Keratinocyte (primary cell): ENCODE measurements around the gene GOSR1.
A peak's percentile ranks its signal among the peaks of the same experiment; 100 is the strongest.

ENCODE experiments used
- EZH2 ChIP-seq: IDR thresholded peaks from one replicate; pipeline ENCODE4 v1.6.1; 2012; ENCODE audit warnings: inconsistent platforms, mild to moderate bottlenecking, low read length, moderate library complexity
- TF ChIP-seq, protein P1 (sequence below), 3 experiments: IDR thresholded peaks in 1 of 3; conservative IDR thresholded peaks in 1 of 3; optimal IDR thresholded peaks in 1 of 3; 2 replicates in 2 of 3; 3 replicates in 1 of 3; pipeline versions ENCODE3 to v1.5.1; 2011; ENCODE audit warnings: low read length in 3 of 3, mild to moderate bottlenecking in 3 of 3, moderate library complexity in 2 of 3, control low read depth in 1 of 3, inconsistent platforms in 1 of 3; ENCODE audit not compliant: insufficient read depth in 2 of 3; ENCODE audit errors: extremely low read depth in 1 of 3

GRCh38 chr17:30565073-30565935 lies 88.1 kb downstream of the GOSR1 start:
- TF ChIP-seq, protein P1, sequence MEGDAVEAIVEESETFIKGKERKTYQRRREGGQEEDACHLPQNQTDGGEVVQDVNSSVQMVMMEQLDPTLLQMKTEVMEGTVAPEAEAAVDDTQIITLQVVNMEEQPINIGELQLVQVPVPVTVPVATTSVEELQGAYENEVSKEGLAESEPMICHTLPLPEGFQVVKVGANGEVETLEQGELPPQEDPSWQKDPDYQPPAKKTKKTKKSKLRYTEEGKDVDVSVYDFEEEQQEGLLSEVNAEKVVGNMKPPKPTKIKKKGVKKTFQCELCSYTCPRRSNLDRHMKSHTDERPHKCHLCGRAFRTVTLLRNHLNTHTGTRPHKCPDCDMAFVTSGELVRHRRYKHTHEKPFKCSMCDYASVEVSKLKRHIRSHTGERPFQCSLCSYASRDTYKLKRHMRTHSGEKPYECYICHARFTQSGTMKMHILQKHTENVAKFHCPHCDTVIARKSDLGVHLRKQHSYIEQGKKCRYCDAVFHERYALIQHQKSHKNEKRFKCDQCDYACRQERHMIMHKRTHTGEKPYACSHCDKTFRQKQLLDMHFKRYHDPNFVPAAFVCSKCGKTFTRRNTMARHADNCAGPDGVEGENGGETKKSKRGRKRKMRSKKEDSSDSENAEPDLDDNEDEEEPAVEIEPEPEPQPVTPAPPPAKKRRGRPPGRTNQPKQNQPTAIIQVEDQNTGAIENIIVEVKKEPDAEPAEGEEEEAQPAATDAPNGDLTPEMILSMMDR (optimal IDR thresholded peaks at IDR 0.05 in 1 of 3, IDR thresholded peaks at IDR 0.05 in 1 of 3, conservative IDR thresholded peaks at IDR 0.05 in 1 of 3; ENCODE audit: extremely low read depth in 1 of 3, insufficient read depth in 2 of 3, low read length in 3 of 3), result peak in 1 of 3 experiments; percentile 9
- TF ChIP-seq EZH2, result no peak
